ENCODE measurements around the gene LRRC72.
"Not testable (repeated sequence)": the region's sequence is repeated elsewhere in the genome, so short reads cannot be mapped to it uniquely, and the experiment has no call there.

LRRC72 gene

GRCh38 chr7:16579216-16579615, 52.6 kb downstream of the LRRC72 start:
- no peak for DNase-seq (ENCODE audit: low read depth, low spot score)

- DNase-seq (ENCODE audit: low read depth, low spot score) = no peak
These were observed 54.7 kb downstream of the LRRC72 start for GRCh38 chr7:16581286-16581685.

- no peak for DNase-seq (ENCODE audit: low read depth, low spot score)
These were observed 57.2 kb downstream of the LRRC72 start for GRCh38 chr7:16583834-16584233.

- no peak for DNase-seq (ENCODE audit: low read depth, low spot score)
These were observed 58.9 kb downstream of the LRRC72 start for GRCh38 chr7:16585540-16585939.

GRCh38 chr7:16586081-16586874, 59.7 kb downstream of the LRRC72 start:
- peak; percentile 37 for DNase-seq (ENCODE audit: low read depth, low spot score)

- no peak for DNase-seq (ENCODE audit: low read depth, low spot score)
These were observed 60.5 kb downstream of the LRRC72 start for GRCh38 chr7:16587129-16587528.

- peak; percentile 29 for DNase-seq (ENCODE audit: low read depth, low spot score)
These were observed 61.2 kb downstream of the LRRC72 start for GRCh38 chr7:16587790-16588189.

GRCh38 chr7:16589881-16590280, 63.3 kb downstream of the LRRC72 start:
- DNase-seq (ENCODE audit: low read depth, low spot score) = no peak

- no peak for DNase-seq (ENCODE audit: low read depth, low spot score)
These were observed 63.8 kb downstream of the LRRC72 start for GRCh38 chr7:16590424-16590823.

- no peak for DNase-seq (ENCODE audit: low read depth, low spot score)
These were observed 65.8 kb downstream of the LRRC72 start for GRCh38 chr7:16592395-16592794.

- peak; percentile 32 for DNase-seq (ENCODE audit: low read depth, low spot score)
These were observed 67.4 kb downstream of the LRRC72 start for GRCh38 chr7:16594061-16594460.

GRCh38 chr7:16594676-16595075, 68.1 kb downstream of the LRRC72 start:
- DNase-seq (ENCODE audit: low read depth, low spot score) = peak; percentile 8

- not testable (repeated sequence) for DNase-seq (ENCODE audit: low read depth, low spot score)
These were observed 69.0 kb downstream of the LRRC72 start for GRCh38 chr7:16595596-16595995.

GRCh38 chr7:16598015-16598414, 71.4 kb downstream of the LRRC72 start:
- DNase-seq (ENCODE audit: low read depth, low spot score) = no peak

GRCh38 chr7:16599860-16600259, 73.2 kb downstream of the LRRC72 start:
- no peak for DNase-seq (ENCODE audit: low read depth, low spot score)

GRCh38 chr7:16603633-16604032, 77.0 kb downstream of the LRRC72 start:
- no peak for DNase-seq (ENCODE audit: low read depth, low spot score)

GRCh38 chr7:16604054-16604453, 77.4 kb downstream of the LRRC72 start:
- no peak for DNase-seq (ENCODE audit: low read depth, low spot score)

GRCh38 chr7:16606704-16607103, 80.1 kb downstream of the LRRC72 start:
- DNase-seq (ENCODE audit: low read depth, low spot score) = no peak

- DNase-seq (ENCODE audit: low read depth, low spot score) = no peak
These were observed 83.3 kb downstream of the LRRC72 start for GRCh38 chr7:16609842-16610450.

- DNase-seq (ENCODE audit: low read depth, low spot score) = no peak
These were observed 85.1 kb downstream of the LRRC72 start for GRCh38 chr7:16611711-16612110.

- no peak for DNase-seq (ENCODE audit: low read depth, low spot score)
These were observed 88.6 kb downstream of the LRRC72 start for GRCh38 chr7:16615228-16615627.

GRCh38 chr7:16616122-16616521, 89.5 kb downstream of the LRRC72 start:
- no peak for DNase-seq (ENCODE audit: low read depth, low spot score)

- DNase-seq (ENCODE audit: low read depth, low spot score) = no peak
These were observed 89.9 kb downstream of the LRRC72 start for GRCh38 chr7:16616542-16616941.
